ENCODE measurements around the gene SLC35A5.

- no peak for TF ChIP-seq GATA2 (IDR thresholded peaks at IDR 0.05; ENCODE audit: low read depth, low read length)
- TF ChIP-seq GATA3 (IDR thresholded peaks at IDR 0.05; ENCODE audit: low read depth, low read length) = no peak
Measured at GRCh38 chr3:112605285-112605684, 43.4 kb downstream of the SLC35A5 start.

Data from SH-SY5Y (cell line).